HG03457 (cell line): Measurements from ENCODE around the gene MUC5B.
"Not testable (repeated sequence)": the region's sequence is repeated elsewhere in the genome, so short reads cannot be mapped to it uniquely, and the experiment has no call there.

Source experiments
- ATAC-seq: cut with Tn5 transposase; IDR thresholded peaks from one replicate; pipeline ENCODE4 v1.9.1; 2021; ENCODE audit warnings: moderate number of reproducible peaks; ENCODE audit not compliant: unreplicated experiment

Gene MUC5B

GRCh38 chr11:1201395-1202153, 21.3 kb upstream of the MUC5B start:
- no peak for ATAC-seq

- ATAC-seq = no peak
These were observed 20.6 kb upstream of the MUC5B start for GRCh38 chr11:1202154-1202775.

GRCh38 chr11:1202776-1203504, 19.9 kb upstream of the MUC5B start:
- no peak for ATAC-seq

- ATAC-seq = no peak
These were observed 19.2 kb upstream of the MUC5B start for GRCh38 chr11:1203505-1204271.

- ATAC-seq = no peak
These were observed 18.3 kb upstream of the MUC5B start for GRCh38 chr11:1204381-1205101.

GRCh38 chr11:1205121-1205986, 17.5 kb upstream of the MUC5B start:
- no peak for ATAC-seq

- ATAC-seq = no peak
These were observed 16.9 kb upstream of the MUC5B start for GRCh38 chr11:1205987-1206331.

GRCh38 chr11:1206391-1207271, 16.2 kb upstream of the MUC5B start:
- ATAC-seq = no peak

- ATAC-seq = no peak
These were observed 15.3 kb upstream of the MUC5B start for GRCh38 chr11:1207401-1208143.

- no peak for ATAC-seq
These were observed 14.8 kb upstream of the MUC5B start for GRCh38 chr11:1208144-1208393.

- no peak for ATAC-seq
These were observed 14.2 kb upstream of the MUC5B start for GRCh38 chr11:1208394-1209261.

GRCh38 chr11:1209371-1210057, 13.4 kb upstream of the MUC5B start:
- ATAC-seq = no peak

GRCh38 chr11:1211838-1212237, 11.0 kb upstream of the MUC5B start:
- ATAC-seq = no peak

- ATAC-seq = not testable (repeated sequence)
These were observed 7.0 kb upstream of the MUC5B start for GRCh38 chr11:1215826-1216225.

- ATAC-seq = no peak
These were observed 5.7 kb upstream of the MUC5B start for GRCh38 chr11:1217151-1217550.

GRCh38 chr11:1218256-1218787, 4.5 kb upstream of the MUC5B start:
- no peak for ATAC-seq
